HG02870 (cell line): ENCODE data around the gene SECISBP2L.
"Not testable (repeated sequence)": the region's sequence is repeated elsewhere in the genome, so short reads cannot be mapped to it uniquely, and the experiment has no call there.

Source experiments
- ATAC-seq: cut with Tn5 transposase; IDR thresholded peaks from one replicate; pipeline ENCODE4 v1.9.1; 2021; ENCODE audit warnings: mild to moderate bottlenecking, moderate library complexity; ENCODE audit not compliant: unreplicated experiment

The SECISBP2L gene, protein sequence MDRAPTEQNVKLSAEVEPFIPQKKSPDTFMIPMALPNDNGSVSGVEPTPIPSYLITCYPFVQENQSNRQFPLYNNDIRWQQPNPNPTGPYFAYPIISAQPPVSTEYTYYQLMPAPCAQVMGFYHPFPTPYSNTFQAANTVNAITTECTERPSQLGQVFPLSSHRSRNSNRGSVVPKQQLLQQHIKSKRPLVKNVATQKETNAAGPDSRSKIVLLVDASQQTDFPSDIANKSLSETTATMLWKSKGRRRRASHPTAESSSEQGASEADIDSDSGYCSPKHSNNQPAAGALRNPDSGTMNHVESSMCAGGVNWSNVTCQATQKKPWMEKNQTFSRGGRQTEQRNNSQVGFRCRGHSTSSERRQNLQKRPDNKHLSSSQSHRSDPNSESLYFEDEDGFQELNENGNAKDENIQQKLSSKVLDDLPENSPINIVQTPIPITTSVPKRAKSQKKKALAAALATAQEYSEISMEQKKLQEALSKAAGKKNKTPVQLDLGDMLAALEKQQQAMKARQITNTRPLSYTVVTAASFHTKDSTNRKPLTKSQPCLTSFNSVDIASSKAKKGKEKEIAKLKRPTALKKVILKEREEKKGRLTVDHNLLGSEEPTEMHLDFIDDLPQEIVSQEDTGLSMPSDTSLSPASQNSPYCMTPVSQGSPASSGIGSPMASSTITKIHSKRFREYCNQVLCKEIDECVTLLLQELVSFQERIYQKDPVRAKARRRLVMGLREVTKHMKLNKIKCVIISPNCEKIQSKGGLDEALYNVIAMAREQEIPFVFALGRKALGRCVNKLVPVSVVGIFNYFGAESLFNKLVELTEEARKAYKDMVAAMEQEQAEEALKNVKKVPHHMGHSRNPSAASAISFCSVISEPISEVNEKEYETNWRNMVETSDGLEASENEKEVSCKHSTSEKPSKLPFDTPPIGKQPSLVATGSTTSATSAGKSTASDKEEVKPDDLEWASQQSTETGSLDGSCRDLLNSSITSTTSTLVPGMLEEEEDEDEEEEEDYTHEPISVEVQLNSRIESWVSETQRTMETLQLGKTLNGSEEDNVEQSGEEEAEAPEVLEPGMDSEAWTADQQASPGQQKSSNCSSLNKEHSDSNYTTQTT

DNA sequence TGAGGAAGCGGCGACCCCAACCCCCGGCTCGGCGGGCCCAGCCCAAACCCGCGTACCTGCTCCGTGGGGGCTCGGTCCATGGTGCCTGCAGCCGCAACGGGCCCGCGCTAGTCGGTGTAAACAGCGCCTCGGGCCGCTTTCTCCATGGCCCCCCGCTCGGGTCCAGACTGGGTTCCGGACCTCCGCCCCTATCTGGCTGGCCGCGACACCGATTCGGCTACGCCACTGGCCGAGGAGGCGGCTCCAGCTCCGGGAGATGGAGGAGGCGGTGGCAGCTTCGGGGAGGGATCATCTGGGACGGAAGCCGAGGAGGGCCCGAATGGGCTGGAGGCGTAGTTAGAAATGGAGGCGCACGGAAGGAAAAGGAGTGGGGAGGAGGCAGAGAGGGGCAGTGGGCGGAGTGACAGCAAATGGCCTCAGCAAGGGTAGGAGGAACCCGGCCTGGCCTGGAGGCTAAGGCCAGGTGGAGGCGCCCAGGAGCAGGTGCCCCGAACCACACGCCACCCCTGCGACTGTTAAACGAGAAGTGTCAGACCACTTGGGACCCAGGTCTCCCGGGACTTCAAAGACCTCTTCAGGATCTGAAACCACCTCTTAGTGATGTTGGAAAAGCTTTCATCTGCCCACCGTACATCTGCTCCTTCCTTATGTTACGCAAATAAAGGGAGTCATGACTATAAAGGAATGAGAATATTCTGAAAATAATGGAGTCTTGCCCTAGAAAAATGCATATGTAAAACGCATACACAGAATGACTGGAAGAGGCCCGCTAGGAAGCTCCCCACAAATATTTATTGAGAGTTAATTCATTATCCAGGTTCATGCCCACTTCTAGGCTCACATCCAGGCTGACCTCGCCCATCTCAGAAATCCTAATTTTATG lies at the start of gene SECISBP2L:
Gene SECISBP2L (minus strand): TSS at position 227 of the 883 bp plus-strand sequence. CDS start 147 bp downstream, at position 80.
- ATAC-seq: peak; percentile 96

DNA sequence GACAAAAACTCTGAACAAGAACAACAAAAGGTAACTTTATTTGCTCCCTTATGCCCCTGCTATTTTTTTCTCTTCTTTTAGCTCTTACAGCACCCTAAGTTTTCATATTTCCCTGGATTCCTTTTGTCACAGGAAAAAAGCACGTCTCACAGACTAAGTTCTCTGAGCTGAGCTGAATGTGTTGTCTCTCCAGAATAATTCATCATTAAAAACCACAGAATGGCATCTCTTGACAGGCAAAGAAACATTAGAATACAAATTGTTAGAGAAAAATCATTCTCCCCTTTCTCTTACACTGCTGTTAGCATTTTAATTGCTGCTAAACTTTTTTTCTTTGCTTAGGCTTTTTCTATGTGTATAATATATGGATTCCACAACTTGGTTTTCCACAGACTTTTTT lies 48.7 kb upstream of the SECISBP2L start:
- no peak for ATAC-seq

DNA sequence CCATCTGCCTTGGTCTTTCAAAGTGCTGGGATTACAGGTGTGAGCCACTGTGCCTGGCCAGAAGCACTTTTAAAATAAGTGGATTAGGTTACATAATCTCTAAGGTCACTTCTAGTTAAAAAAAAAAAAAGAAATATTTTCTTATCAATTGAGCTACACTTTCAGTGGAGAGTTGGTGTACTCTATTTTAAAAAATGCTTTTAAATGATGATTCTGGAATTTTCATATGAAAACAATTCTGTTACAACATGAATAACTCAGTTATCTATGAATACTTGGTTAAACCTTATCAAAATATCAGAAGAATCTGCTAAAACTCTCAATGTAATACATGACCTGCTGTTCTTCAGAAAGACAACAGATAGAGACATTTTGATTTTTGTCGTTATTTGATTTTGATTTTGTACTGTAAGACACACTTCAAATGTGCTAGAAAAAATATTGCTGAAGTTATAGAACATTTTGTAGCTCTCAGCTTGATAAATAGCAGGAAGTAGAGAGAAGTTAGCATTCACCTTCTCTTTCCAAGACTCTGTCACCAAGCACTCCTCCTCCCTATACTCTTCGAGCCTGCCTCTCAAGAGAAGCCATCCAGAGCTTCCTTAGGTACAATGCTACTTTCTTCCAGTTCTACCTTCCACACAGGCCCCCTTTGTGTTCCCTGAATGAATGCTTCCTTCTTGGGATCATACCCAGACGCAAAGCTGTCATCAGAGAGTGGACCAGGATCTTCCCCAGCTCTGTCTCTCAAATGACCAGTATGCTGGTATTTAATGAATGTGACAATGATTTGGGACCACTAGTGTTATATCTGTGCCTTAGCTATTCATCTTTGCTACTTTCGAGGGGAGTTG lies 47.2 kb upstream of the SECISBP2L start:
- ATAC-seq: no peak

DNA sequence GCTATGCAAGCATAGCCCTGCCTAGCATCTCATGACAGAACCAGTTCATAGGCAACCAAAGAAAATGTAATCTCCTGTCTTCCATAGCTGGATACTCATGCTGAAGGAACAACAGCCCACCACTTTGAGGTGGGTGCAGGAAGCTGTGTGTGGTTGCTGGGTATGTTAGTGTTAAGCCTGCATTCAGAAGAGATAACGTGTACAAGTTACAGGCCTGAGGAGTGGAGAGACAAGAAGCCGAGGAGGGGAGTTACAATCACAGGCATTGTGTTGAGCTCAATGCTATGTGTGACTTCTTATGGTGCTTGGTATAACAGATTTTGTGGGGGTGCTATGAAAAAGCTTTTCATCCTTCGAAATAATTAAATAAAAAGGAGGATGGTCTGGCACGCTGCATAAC lies 42.8 kb upstream of the SECISBP2L start:
- no peak for ATAC-seq

DNA sequence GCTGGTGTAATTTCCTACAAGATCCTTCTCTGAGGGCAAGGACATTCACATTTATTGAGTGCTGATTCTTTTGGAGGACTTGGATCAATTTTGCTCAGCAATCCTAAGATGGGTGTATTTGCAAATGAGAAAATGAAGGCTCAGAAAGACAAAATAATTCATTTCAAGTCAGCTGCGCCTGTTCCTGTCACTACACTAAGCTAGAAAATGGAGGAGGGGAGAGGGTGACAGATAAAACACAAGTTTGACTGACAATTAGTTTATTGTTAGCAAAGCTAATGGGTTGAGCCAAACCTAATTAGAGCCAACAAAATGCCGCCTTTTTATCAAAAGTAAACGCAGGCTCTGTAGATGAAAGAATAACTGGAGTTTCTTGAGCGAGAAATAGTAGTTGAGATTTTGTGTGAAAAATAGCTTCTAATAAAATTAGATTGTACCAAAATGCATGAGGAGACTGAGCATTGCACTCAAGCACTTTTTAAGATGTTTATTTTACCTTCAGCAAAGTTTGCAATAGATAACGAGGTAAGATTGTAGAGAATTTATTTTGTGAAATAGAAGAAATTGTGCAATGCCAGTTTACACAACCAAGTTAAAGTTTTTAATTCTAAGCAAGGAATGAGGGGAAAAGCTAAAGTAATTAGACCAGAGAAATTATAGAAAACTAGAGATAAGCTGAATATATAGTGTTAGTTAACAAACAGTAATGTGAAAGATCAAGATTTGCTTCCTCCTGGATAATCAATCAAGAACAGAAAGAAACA lies 39.6 kb upstream of the SECISBP2L start:
- ATAC-seq: no peak

DNA sequence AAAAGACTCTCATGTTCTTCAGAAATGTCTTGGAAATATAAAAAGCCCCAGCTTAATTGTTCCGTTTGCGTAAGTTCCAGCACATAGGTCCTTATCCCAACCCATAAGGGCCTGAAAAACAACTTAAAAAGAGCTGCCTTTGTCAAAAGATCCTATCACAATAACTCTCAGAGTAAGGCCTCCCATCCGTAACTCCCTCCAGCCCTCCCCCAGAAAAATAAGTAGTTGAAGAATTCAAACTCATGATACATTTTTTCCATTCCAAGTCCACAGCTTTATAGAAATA lies 38.0 kb upstream of the SECISBP2L start:
- ATAC-seq: no peak

DNA sequence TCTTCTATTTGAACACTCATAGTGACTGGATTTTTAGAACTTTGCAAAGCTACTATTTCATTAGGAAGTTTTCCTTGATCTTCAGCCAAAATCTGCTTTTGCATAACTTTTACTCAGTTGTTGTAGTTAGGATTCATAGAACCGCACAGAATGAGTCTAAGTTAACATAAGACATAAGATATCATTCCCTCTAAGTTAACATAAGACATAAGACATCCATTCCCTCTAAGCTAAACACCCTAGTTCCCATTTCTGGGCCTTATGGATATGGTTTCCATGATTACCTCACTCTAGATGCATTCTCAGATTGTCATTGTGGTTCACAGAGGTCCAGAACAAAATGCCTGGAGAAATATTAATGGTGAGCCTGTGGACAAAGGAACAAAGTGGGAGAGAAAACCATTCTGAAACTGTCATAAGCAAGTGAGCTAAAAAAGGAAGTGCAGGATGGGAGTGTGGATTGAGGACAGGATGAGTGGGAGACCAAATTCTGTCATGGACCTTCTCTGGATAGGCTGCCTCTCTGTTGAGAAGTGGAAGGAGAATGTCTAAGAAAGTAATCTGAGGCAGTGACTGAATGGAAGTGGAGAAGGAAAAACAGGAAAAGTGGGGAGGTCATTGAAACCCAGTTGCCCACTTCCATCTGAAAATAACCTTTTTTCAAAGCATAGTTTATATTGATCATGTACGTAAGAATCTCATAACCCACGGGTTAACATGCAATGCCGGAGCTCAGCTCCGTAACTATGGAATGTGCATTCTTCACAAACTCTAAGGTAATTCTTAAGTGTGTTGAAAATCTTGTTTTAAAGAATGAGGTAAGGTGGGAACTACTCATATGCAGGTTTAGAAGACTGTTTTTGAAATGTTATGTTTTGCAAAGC lies 37.4 kb upstream of the SECISBP2L start:
- ATAC-seq: no peak

DNA sequence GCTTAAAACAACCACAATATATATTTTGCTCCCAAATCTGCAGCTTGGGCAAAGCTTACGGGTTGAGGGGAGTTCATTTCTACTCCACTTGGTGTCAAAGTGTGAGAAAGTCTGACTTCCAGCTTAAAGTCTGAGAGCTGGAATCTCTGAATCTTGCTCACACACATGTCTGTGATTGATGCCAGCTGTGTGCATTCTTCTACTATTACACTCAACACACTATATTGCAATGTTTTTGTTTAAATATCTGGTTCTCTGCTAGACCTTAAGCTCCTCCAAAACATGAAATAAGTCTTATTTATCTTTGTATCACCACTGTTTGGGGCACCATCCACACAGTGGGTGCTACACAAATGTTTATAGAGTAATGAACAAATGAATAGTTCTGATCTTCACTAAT lies 36.7 kb upstream of the SECISBP2L start:
- no peak for ATAC-seq

DNA sequence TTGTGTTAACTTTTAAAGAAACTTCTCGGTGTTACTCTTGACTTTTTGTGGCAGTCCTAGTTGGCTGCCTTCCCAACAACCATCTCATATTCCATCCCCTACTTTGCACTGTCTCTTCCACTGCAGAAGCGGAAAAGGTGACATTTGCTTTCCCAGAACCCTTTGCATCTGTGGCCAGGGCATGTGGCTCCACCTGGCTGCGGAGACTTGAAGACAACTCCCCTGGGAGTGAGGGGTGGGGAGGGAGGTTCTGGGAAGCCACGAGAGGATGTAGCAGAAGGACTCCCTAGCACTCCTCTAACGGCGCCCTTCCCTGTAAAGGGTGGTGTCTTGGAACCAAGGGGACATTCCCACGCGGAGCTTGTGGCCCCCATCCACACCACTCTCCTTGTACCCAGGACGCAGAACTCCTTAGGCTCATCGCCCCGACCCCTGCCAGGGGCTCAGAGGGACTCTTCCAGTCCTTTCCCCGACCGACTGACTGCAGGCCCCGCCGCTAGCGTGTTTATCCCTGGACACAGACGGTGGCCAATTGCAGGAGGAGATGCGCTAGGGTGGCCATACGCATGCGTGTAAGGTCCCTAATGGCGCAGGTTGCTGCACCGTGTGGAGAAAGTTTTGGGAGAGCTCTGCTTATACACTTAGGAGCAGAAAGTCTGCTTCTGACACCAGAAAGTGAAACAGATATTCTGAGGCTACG lies 33.2 kb upstream of the SECISBP2L start:
- ATAC-seq: no peak

DNA sequence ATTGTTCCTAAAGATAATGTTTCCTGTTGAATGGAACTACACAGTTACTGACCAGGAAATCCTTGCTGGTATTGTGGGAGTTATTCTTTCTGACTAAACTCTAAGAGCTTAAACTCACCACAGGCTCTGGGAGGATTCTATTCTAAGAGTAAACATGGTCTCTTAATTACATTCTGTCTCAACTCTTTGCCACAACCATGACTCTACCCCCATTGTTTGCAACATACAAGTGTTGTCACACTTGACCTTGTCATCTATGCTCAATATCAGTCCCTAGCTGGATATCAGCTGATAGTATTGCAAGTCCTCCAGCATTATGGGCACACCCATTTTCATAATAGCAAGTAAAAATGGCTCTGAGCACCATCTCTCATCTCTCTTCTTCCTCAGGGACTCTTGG lies 29.6 kb upstream of the SECISBP2L start:
- no peak for ATAC-seq

DNA sequence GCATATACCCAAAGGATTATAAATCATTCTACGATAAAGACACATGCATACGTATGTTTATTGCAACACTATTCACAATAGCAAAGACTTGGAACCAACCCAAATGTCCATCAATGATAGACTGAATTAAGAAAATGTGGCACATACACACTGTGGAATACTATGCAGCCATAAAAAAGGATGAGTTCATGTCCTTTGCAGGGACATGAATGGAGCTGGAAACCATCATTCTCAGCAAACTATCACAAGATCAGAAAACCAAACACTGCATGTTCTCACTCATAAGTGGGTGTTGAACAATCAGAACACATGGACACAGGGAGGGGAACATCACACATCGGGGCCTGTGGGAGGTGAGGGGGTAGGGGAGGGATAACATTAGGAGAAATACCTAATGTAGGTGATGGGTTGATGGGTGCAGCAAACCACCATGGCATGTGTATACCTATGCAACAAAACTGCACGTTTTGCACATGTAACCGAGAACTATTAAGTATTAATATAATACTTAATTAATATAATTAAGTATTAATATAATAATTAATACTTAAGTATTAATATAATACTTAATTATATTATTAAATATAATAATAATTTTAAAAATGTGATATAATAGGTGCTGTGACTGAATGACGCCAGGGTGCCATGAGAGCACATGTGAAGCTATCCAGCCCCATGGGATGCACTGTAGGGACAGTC lies 28.5 kb upstream of the SECISBP2L start:
- not testable (repeated sequence) for ATAC-seq

DNA sequence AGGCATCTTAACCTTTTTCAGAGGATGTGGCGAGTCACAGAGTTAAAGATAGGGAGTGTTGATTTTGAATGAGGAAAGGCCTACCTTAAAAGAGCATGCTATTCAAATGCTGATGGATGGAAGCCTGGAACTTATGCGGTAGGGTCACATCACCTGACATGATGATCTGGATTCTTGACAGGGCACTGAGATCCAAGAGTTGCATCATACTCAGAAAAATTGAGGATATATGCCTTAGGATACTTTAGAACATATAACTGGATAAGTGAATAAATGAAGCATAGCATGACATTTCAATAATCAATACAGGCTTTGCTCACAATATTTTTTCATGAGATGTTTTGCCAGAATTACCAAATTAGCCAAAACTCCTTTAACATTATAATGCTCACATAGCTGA lies 20.1 kb upstream of the SECISBP2L start:
- ATAC-seq: no peak

DNA sequence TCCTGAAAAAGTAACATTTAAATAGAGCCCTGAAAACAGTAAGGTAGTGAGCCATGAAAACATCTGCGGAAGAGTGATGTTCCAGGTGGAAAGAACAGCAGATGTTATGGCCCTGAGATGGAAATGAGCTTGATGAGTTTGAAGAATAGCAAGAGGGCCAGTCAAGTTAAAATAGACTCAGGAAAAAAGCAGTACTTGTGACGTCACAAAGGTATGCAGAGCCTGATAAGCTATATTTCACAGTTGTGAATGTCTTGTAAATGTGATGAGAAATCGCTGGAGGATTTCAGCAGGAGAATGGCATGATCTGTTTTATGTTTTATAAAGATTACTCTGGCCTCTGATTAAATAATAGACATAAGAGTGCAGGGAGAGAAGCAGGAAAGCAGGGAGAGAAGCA lies 18.6 kb upstream of the SECISBP2L start:
- no peak for ATAC-seq

DNA sequence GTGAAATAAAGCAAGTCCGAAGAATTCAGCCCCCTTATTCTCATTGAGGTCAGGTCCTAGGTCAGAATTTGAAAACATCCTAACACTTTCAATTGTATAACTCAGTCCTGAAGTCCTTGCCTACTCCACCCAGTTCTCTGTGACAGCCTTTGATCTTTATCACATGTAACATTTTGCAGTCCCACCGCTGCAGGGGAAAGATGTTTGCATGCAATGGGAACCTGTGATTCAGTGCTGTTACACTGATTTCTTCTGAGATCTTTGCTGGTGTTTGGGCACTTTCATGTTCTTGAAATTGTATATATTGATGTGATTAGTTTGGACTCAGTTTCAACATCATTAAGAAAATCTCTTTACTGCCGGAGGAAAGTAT lies 18.0 kb upstream of the SECISBP2L start:
- ATAC-seq: no peak

DNA sequence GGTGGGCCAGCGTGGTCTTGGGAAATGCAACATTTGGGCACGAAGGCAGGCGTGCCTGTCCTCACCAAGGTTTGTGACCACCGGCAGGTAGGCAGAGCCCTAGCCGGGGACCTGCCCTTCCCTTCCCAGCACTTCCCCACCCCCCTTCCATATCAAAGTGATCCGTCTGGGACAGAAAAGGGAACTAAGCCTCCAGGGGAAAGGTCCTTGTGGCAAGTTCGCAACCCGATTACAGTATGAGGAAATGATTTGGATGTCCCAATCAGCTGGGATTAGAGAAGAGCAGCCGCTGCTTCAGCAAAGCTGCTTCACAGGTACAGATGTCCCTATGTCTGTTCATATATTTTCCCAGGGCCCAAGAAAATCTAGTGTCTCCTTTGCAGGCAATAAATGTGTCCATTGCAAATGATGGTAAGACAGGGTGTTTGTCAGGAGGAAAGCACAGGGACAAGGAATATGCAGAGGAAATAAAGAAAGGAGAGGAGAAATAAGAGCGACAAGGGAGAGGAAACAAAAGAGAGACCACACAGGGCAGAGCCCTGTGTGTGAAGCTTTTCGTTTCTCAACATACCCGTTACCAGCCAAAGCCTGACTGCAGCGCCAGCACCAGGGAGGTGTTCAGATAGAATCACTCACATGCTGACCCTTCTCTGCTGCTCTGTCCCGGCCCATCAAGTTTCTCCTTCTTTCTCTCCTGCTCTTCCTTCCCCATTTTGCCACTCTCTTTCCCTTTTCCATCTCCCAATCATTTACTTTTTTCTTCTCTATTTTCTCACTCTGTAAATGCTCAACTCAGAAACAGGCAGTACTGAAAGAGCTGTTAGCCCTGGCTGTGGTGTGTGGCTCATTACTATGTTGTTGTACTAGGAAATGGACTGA lies 17.4 kb upstream of the SECISBP2L start:
- no peak for ATAC-seq

DNA sequence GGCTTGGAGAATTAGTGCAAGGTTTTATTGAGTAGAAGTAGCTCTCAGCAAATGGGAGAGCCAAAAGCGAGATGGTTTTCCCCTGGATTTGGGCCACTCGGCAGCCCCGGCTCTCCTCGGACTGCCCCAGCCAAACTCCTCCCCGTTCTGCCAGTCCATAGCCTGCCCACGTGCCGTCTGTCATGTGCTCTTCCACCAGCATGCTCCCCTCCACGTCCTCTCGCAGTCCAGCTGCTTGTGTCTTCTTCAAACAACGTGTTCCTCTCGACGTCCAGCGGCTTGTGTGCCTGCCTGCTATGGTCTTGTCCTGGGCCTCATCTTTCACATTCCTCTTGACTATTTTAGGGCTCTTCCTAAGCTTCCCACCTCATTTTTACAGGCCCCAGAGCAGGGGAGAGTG lies 16.7 kb upstream of the SECISBP2L start:
- no peak for ATAC-seq
